MM.1S (cell line): ENCODE measurements around the gene ZNF236.

Experiments
- EZH2 ChIP-seq: fragments of 300-600 bp; sonication (generic); optimal IDR thresholded peaks from 2 replicates; pipeline ENCODE3; 2017; ENCODE audit warnings: low read depth, mild to moderate bottlenecking, antibody characterized with exemption, low read length, mixed read lengths
- EZH2phosphoT487 ChIP-seq: fragments of 300-600 bp; sonication (generic); IDR thresholded peaks from 2 replicates; pipeline ENCODE4 v1.6.1; 2018; ENCODE audit warnings: antibody characterized with exemption, low read length
- TF ChIP-seq, protein P1 (sequence below): fragments of 300-600 bp; sonication (generic); IDR thresholded peaks from 2 replicates; pipeline ENCODE4 v1.5.1; 2016; ENCODE audit warnings: antibody characterized with exemption, low read length, mixed read lengths

DNA sequence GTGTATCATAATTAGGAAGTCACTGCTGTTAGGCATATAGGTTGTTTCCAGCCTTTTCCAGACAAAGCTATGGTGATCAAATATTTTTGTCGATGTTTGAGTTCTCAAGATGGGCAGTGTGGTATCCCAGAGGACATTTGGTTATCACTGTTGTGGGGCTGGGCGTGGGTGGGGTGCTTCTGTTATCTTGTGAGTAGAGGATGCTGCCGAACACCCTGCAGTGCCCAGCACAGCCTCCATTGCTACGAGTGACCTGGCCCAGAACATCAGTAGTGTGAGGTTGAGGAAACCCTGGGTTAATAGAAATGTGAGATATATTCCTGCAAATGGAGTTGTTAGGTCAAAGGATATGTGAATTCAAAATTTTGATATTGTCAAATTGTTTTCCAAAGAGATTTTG lies 33.2 kb downstream of the ZNF236 start:
- TF ChIP-seq, protein P1, sequence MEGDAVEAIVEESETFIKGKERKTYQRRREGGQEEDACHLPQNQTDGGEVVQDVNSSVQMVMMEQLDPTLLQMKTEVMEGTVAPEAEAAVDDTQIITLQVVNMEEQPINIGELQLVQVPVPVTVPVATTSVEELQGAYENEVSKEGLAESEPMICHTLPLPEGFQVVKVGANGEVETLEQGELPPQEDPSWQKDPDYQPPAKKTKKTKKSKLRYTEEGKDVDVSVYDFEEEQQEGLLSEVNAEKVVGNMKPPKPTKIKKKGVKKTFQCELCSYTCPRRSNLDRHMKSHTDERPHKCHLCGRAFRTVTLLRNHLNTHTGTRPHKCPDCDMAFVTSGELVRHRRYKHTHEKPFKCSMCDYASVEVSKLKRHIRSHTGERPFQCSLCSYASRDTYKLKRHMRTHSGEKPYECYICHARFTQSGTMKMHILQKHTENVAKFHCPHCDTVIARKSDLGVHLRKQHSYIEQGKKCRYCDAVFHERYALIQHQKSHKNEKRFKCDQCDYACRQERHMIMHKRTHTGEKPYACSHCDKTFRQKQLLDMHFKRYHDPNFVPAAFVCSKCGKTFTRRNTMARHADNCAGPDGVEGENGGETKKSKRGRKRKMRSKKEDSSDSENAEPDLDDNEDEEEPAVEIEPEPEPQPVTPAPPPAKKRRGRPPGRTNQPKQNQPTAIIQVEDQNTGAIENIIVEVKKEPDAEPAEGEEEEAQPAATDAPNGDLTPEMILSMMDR, result no peak
- TF ChIP-seq EZH2 (no peak), EZH2phosphoT487 (no peak)
